Stimulated activated naive CD8-positive, alpha-beta T cell treated with anti-CD3 and anti-CD28 coated beads, Interleukin-15, amount 100 ng/mL, for 72 hours (primary cell): Measurements from ENCODE around the gene ABCB1.

Source experiments
- ATAC-seq: fragments of 150-1000 bp; cut with Tn5 transposase; 2 replicates; pipeline ENCODE4 v1.10.0; 2021; ENCODE audit warnings: mild to moderate bottlenecking, moderate library complexity
- DNase-seq, 2 donors: peaks; one replicate each; pipeline ENCODE4 v3.0.0; 2021 to 2022
- H3K27ac Mint-ChIP-seq, 2 donors: one replicate each; pipeline ENCODE4 v1.8.0; 2022; ENCODE audit warnings: mild to moderate bottlenecking in 2 of 2, mixed read lengths in 2 of 2, moderate library complexity in 2 of 2
- H3K27me3 Mint-ChIP-seq: one replicate; pipeline ENCODE4 v1.8.0; 2022; ENCODE audit warnings: mixed read lengths
- H3K4me1 Mint-ChIP-seq: one replicate; pipeline ENCODE4 v1.8.0; 2022; ENCODE audit warnings: mild to moderate bottlenecking, mixed read lengths
- H3K4me3 Mint-ChIP-seq, 2 donors: one replicate each; pipeline ENCODE4 v1.8.0; 2022; ENCODE audit warnings: mild to moderate bottlenecking in 2 of 2, mixed read lengths in 2 of 2, moderate library complexity in 1 of 2
- H3K9me3 Mint-ChIP-seq, 2 donors: one replicate each; pipeline ENCODE4 v1.8.0; 2022; ENCODE audit warnings: mixed read lengths in 2 of 2

ABCB1 gene

GRCh38 chr7:87510411-87510875, 90.2 kb downstream of the ABCB1 start:
- DNase-seq (no peak), ATAC-seq (peak; percentile 8)
- Mint-ChIP-seq H3K27ac (peak overlapping the region in 1 of 2 donors; percentile 48), H3K4me3 (no peak overlapping the region), H3K27me3 (no peaks in the 10 kb centered on the region), H3K9me3 (no peaks in the 10 kb centered on the region), H3K4me1 (no peaks in the 10 kb centered on the region)

DNA sequence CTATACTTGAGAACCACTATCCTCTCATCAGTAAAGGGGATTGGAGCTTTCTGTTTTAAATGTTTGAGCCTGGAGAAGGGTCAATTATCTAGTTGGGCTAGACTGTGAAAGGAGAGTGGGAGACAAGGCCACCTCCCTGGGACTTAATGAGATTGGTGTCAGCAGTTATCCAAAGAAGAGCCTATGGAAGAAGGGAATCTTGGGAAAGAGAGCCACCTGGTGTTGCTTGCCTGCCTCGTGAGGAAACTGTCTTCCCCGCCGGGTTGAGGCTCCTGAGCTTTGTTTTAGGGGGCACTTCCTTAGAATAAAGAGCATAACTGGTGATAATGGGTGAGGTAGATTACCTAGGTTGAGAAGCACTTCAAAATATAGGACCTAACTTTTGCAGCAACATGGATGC, 93.2 kb downstream of the ABCB1 start:
- Mint-ChIP-seq H3K4me3 (no peak overlapping the region), H3K27me3 (no peaks in the 10 kb centered on the region), H3K9me3 (no peaks in the 10 kb centered on the region), H3K27ac (no peak overlapping the region), H3K4me1 (no peaks in the 10 kb centered on the region)
- ATAC-seq (no peak), DNase-seq (no peak)

DNA sequence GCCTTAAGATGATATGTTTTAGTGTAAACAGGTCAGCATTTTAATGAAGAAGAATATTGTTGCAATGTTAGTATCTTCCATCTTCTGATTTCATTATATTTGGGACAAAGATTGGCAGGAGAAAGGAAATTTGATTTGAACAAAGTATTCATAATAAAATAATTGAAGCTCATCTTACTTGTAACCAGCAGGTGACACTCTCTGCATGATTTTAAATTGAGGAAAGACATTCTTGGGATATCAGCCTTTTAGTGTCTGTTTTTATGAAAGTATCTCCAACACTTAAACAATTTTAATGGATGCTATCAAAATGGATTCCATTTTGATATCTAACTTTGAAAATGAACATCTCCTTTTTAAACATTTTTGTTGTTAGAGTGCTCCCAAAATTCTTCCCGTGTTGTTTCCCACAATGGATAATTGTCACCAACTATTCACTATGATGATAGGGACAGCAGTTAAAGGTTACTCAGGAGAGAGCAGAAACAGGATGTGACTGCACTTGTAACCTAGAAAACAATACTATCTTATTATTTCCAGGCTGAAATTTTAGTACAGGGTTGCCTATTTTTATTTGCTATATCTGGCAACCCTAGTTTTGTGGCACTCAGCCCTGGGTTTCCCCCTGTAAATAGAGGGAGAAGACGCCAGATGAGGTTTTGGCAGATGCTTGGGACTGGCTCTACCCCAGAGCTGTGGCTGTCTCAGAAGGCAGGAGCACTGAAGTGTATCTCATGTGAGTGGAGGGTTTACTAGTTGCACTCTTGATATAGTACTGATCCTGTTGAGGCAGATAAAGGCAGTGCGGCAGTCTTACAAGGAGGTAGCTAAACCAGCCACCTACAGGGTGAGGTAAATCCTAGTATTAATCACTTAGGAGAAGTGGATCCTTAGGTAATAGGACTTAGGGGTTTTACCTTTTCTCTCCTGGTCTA, 94.2 kb downstream of the ABCB1 start:
- ATAC-seq (no peak), DNase-seq (no peak)
- H3K27ac Mint-ChIP-seq = peak overlapping the region in 1 of 2 donors; percentile 73

GRCh38 chr7:87505557-87506245, 95.0 kb downstream of the ABCB1 start:
- no peak for DNase-seq
- no peak for ATAC-seq
- Mint-ChIP-seq H3K27ac (no peak overlapping the region), H3K27me3 (no peaks in the 10 kb centered on the region), H3K4me3 (no peak overlapping the region), H3K9me3 (no peaks in the 10 kb centered on the region), H3K4me1 (no peaks in the 10 kb centered on the region)

More for the DNA sequence above, 94.2 kb downstream of the ABCB1 start:
- Mint-ChIP-seq H3K4me1 (no peaks in the 10 kb centered on the region), H3K4me3 (no peak overlapping the region), H3K9me3 (no peaks in the 10 kb centered on the region), H3K27me3 (no peaks in the 10 kb centered on the region)

- no peak overlapping the region for H3K4me3 Mint-ChIP-seq
- no peak overlapping the region for H3K27ac Mint-ChIP-seq
- H3K27me3 Mint-ChIP-seq = no peaks in the 10 kb centered on the region
- DNase-seq (no peak), ATAC-seq (no peak)
- H3K4me1 Mint-ChIP-seq = no peaks in the 10 kb centered on the region
- no peaks in the 10 kb centered on the region for H3K9me3 Mint-ChIP-seq
These were observed 95.6 kb downstream of the ABCB1 start for GRCh38 chr7:87505122-87505521.

GRCh38 chr7:87499494-87499893, 101.2 kb downstream of the ABCB1 start:
- ATAC-seq (no peak), DNase-seq (no peak)
- no peak overlapping the region for H3K4me3 Mint-ChIP-seq
- no peak overlapping the region for H3K27ac Mint-ChIP-seq
- no peaks in the 10 kb centered on the region for H3K27me3 Mint-ChIP-seq
- H3K9me3 Mint-ChIP-seq = peaks cover 0 to 2% of the 10 kb centered on the region in 2 donors
- no peaks in the 10 kb centered on the region for H3K4me1 Mint-ChIP-seq

- Mint-ChIP-seq H3K27ac (no peak overlapping the region), H3K9me3 (peaks cover 0 to 4% of the 10 kb centered on the region in 2 donors), H3K4me1 (no peaks in the 10 kb centered on the region), H3K27me3 (no peaks in the 10 kb centered on the region), H3K4me3 (no peak overlapping the region)
- ATAC-seq = no peak
- DNase-seq = no peak
These were observed 101.8 kb downstream of the ABCB1 start for GRCh38 chr7:87498893-87499292.

GRCh38 chr7:87497482-87497881, 103.2 kb downstream of the ABCB1 start:
- Mint-ChIP-seq H3K27me3 (no peaks in the 10 kb centered on the region), H3K9me3 (peaks cover 0 to 4% of the 10 kb centered on the region in 2 donors), H3K4me3 (no peak overlapping the region), H3K4me1 (no peaks in the 10 kb centered on the region), H3K27ac (no peak overlapping the region)
- ATAC-seq (no peak), DNase-seq (no peak)

DNA sequence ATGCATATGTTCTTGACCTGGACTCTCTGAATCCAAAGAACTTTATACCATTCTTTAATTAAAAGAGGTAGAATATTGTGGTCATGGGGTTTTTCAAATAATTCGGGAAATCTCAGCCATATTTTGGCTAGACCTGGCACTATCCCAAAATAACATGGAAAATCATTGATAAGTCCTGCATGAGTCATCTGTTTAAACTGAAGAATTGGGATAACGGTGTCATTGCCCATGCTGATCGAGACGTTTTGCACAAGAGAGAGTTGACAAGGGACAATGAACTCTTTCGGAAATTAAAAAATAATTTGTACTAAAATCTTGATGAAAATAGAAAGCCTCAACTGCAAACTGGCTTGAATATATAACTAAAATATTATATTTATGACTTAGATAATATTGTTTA, 105.3 kb downstream of the ABCB1 start:
- Mint-ChIP-seq H3K4me1 (no peaks in the 10 kb centered on the region), H3K27me3 (no peaks in the 10 kb centered on the region), H3K27ac (no peak overlapping the region), H3K9me3 (peaks cover 4 to 6% of the 10 kb centered on the region in 2 donors), H3K4me3 (no peak overlapping the region)
- DNase-seq (no peak), ATAC-seq (no peak)

DNA sequence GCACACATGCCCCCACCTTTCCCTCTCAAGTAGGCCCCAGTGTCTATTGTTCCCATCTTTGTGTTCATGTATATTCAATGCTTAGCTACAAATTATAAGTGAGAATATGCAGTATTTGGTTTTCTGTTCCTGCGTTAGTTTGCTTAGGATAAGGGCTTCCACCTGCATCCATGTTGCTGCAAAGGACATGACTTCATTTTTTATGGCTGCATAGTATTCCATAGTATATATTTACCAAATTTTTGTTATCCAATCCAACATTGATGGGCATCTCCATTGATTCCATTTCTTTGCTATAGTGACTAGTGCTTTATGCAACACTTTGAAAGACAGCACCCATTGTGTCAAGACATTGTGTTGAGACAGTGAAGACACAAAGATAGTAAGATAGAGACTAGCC, 106.2 kb downstream of the ABCB1 start:
- no peak for DNase-seq
- Mint-ChIP-seq H3K27ac (no peak overlapping the region), H3K9me3 (peaks cover 4 to 7% of the 10 kb centered on the region in 2 donors), H3K4me3 (no peak overlapping the region), H3K27me3 (no peaks in the 10 kb centered on the region), H3K4me1 (no peaks in the 10 kb centered on the region)
- ATAC-seq = no peak

DNA sequence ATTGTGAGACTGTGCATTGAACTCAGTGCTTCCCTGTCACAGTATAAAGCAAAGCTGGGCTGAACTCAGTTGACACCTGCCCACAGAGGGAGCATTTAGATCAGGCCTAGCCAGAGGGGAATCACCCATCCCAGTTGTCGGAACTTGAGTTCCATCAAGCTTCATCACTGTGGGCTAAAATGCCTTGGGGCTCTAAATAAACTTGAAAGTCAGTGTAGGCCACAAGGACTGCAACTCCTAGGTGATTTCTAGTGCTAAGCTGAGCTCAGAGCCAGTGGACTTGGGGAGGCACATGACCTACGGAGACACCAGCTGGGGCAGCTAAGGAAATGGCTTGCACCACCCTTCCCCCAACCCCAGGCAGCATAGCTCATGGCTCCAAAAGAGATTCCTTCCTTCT, 117.6 kb downstream of the ABCB1 start:
- no peaks in the 10 kb centered on the region for H3K4me1 Mint-ChIP-seq
- H3K4me3 Mint-ChIP-seq = no peak overlapping the region
- no peaks in the 10 kb centered on the region for H3K9me3 Mint-ChIP-seq
- DNase-seq (no peak), ATAC-seq (no peak)
- H3K27me3 Mint-ChIP-seq = peaks cover 28% of the 10 kb centered on the region
- H3K27ac Mint-ChIP-seq = no peak overlapping the region

- H3K4me3 Mint-ChIP-seq = no peak overlapping the region
- H3K27me3 Mint-ChIP-seq = peaks cover 28% of the 10 kb centered on the region
- ATAC-seq = no peak
These were observed 118.6 kb downstream of the ABCB1 start for GRCh38 chr7:87482115-87482514.

DNA sequence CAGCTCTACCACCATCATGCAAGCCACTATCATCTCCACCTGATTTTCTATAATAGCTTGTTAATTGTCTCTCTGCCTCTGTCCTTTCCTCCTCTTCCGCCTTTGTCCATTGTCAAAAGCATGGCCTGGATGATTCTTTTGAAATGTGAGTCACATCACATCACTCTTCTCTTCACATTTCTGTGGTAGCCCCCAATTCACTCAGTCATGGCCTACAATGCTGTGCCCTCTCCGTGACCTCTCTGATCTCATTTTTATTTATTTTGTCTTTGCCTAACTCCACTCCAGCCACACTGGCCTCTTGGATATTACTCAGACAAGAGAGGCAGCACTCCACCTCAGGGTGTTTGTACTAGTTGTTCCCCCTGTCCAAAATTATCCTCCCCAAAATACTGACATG, 120.3 kb downstream of the ABCB1 start:
- Mint-ChIP-seq H3K27ac (no peak overlapping the region), H3K27me3 (peaks cover 24% of the 10 kb centered on the region), H3K9me3 (no peaks in the 10 kb centered on the region), H3K4me3 (no peak overlapping the region), H3K4me1 (no peaks in the 10 kb centered on the region)
- ATAC-seq = no peak
- no peak for DNase-seq

More at GRCh38 chr7:87482115-87482514, 118.6 kb downstream of the ABCB1 start:
- H3K27ac Mint-ChIP-seq = no peak overlapping the region
- no peaks in the 10 kb centered on the region for H3K4me1 Mint-ChIP-seq
- DNase-seq = no peak
- H3K9me3 Mint-ChIP-seq = no peaks in the 10 kb centered on the region

DNA sequence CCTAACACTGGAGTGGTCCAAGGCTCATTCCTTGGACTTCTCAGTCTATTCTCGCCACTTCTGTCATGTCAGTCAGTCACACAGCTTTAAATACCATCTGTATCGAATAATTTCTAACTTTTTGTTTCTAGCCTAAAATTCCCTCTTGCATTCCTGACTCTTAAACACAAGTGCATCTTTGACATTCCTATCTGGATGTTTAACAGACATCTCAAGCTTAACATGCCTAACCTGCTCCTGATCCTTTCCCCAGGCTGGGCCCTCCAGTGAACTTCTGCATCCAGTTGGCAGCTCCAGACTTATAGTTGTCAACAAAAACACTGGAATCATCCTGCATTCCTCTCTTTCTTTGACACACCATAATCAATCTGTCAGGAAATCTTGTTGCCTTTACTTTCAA, 120.7 kb downstream of the ABCB1 start:
- H3K4me1 Mint-ChIP-seq = peaks cover 3% of the 10 kb centered on the region
- ATAC-seq (no peak), DNase-seq (no peak)
- H3K27me3 Mint-ChIP-seq = peaks cover 24% of the 10 kb centered on the region
- H3K27ac Mint-ChIP-seq = no peak overlapping the region
- no peaks in the 10 kb centered on the region for H3K9me3 Mint-ChIP-seq
- no peak overlapping the region for H3K4me3 Mint-ChIP-seq

- Mint-ChIP-seq H3K4me3 (peak overlapping the region in 1 of 2 donors; percentile 20), H3K27me3 (peaks cover 38% of the 10 kb centered on the region), H3K4me1 (peaks cover 15% of the 10 kb centered on the region), H3K9me3 (no peaks in the 10 kb centered on the region), H3K27ac (no peak overlapping the region)
- ATAC-seq (no peak), DNase-seq (no peak)
These were observed 124.5 kb downstream of the ABCB1 start for GRCh38 chr7:87476179-87476557.
